Astrocyte (in vitro differentiated cells and primary cell): ENCODE results near the gene SAMD4A. TPM values are rescaled to one million over a fixed set of nuclear protein-coding genes. Genes with fewer than 3 reads are reported as not detected.

Experiments used
- DNase-seq: peaks from one replicate; pipeline ENCODE4 v3.0.0-alpha.2; 2010; ENCODE audit warnings: low read depth
- FAIRE-seq: peaks from 2 replicates; lab custom pipeline; 2011; peaks lifted over from hg19 to GRCh38; lab: Jason Lieb, UNC
- H2AFZ ChIP-seq: 2 replicates; pipeline ENCODE4 v1.6.0; 2012; ENCODE audit warnings: low read depth, low read length, inconsistent platforms
- H3K27ac ChIP-seq: 2 replicates; pipeline ENCODE4 v1.5.1; 2011; ENCODE audit warnings: low read depth, low read length, inconsistent platforms
- H3K27me3 ChIP-seq: 2 replicates; pipeline ENCODE4 v1.6.0; 2011; ENCODE audit warnings: low read length, inconsistent platforms; ENCODE audit not compliant: insufficient read depth
- H3K36me3 ChIP-seq: 2 replicates; pipeline ENCODE4 v1.5.1; 2011; ENCODE audit warnings: low read length, inconsistent platforms; ENCODE audit not compliant: insufficient read depth
- H3K4me1 ChIP-seq: 2 replicates; pipeline ENCODE4 v1.5.1; 2011; ENCODE audit warnings: low read length, inconsistent platforms; ENCODE audit not compliant: insufficient read depth
- H3K4me2 ChIP-seq: 2 replicates; pipeline ENCODE4 v1.6.0; 2012; ENCODE audit warnings: low read length, inconsistent platforms
- H3K4me3 ChIP-seq: 2 replicates; pipeline ENCODE4 v1.5.1; 2011; ENCODE audit warnings: low read depth, mild to moderate bottlenecking, low read length, inconsistent platforms; ENCODE audit not compliant: insufficient read depth
- H3K79me2 ChIP-seq: 2 replicates; pipeline ENCODE4 v1.6.0; 2012; ENCODE audit warnings: mild to moderate bottlenecking, low read length, inconsistent platforms; ENCODE audit not compliant: insufficient read depth
- H3K9ac ChIP-seq: 2 replicates; pipeline ENCODE4 v1.6.0; 2012; ENCODE audit warnings: mild to moderate bottlenecking, low read length, inconsistent platforms
- H3K9me3 ChIP-seq: 2 replicates; pipeline ENCODE4 v1.5.1; 2012; ENCODE audit warnings: low read depth, mild to moderate bottlenecking, low read length, inconsistent platforms; ENCODE audit not compliant: insufficient read depth
- H4K20me1 ChIP-seq: 2 replicates; pipeline ENCODE4 v1.6.0; 2012; ENCODE audit warnings: low read length, inconsistent platforms; ENCODE audit not compliant: insufficient read depth
- H3K27ac Mint-ChIP-seq: one replicate; pipeline ENCODE4 v1.8.0; 2021; ENCODE audit warnings: mild to moderate bottlenecking, mixed read lengths; ENCODE audit not compliant: unreplicated experiment
- H3K27me3 Mint-ChIP-seq: one replicate; pipeline ENCODE4 v1.8.0; 2021; ENCODE audit warnings: low read depth, mixed read lengths; ENCODE audit not compliant: unreplicated experiment
- H3K36me3 Mint-ChIP-seq: one replicate; pipeline ENCODE4 v1.8.0; 2021; ENCODE audit warnings: low read depth, mixed read lengths; ENCODE audit not compliant: unreplicated experiment
- H3K4me1 Mint-ChIP-seq: one replicate; pipeline ENCODE4 v1.8.0; 2021; ENCODE audit warnings: low read depth, mixed read lengths; ENCODE audit not compliant: unreplicated experiment
- H3K4me3 Mint-ChIP-seq: one replicate; pipeline ENCODE4 v1.8.0; 2021; ENCODE audit warnings: mild to moderate bottlenecking, moderate library complexity, mixed read lengths; ENCODE audit not compliant: unreplicated experiment
- H3K9me3 Mint-ChIP-seq: one replicate; pipeline ENCODE4 v1.8.0; 2021; ENCODE audit warnings: mild to moderate bottlenecking, mixed read lengths; ENCODE audit not compliant: unreplicated experiment
- EZH2 ChIP-seq: IDR thresholded peaks from 2 replicates; pipeline ENCODE4 v1.6.1; 2012; ENCODE audit warnings: mild to moderate bottlenecking, low read length, inconsistent platforms; ENCODE audit not compliant: insufficient read depth
- total RNA-seq: library from RNA; stranded (reverse); gene quantifications from 2 replicates; pipeline ENCODE4 v1.2.1, GENCODE V29; 2021
- TF ChIP-seq, protein P1 (sequence below): IDR thresholded peaks from 2 replicates; pipeline ENCODE4 v1.5.1; 2011; ENCODE audit warnings: low read depth, mild to moderate bottlenecking, inconsistent platforms, low read length, moderate library complexity; ENCODE audit not compliant: insufficient read depth

SAMD4A gene
- total RNA-seq, 1 donor from 2014 or later: 68.2 TPM

GRCh38 chr14:54743382-54743781, 176.5 kb downstream of the SAMD4A start:
- DNase-seq: no peak
- no peak overlapping the region for H3K4me3 ChIP-seq
- peaks cover 33% of the 10 kb centered on the region for H3K36me3 Mint-ChIP-seq
- H3K9ac ChIP-seq: no peak overlapping the region
- H2AFZ ChIP-seq: no peak overlapping the region
- H3K4me1 Mint-ChIP-seq: peaks cover 20% of the 10 kb centered on the region
- peaks cover 49% of the 10 kb centered on the region for H4K20me1 ChIP-seq
- no peak overlapping the region for H3K4me2 ChIP-seq
- no peaks in the 10 kb centered on the region for H3K4me1 ChIP-seq
- TF ChIP-seq, protein P1, sequence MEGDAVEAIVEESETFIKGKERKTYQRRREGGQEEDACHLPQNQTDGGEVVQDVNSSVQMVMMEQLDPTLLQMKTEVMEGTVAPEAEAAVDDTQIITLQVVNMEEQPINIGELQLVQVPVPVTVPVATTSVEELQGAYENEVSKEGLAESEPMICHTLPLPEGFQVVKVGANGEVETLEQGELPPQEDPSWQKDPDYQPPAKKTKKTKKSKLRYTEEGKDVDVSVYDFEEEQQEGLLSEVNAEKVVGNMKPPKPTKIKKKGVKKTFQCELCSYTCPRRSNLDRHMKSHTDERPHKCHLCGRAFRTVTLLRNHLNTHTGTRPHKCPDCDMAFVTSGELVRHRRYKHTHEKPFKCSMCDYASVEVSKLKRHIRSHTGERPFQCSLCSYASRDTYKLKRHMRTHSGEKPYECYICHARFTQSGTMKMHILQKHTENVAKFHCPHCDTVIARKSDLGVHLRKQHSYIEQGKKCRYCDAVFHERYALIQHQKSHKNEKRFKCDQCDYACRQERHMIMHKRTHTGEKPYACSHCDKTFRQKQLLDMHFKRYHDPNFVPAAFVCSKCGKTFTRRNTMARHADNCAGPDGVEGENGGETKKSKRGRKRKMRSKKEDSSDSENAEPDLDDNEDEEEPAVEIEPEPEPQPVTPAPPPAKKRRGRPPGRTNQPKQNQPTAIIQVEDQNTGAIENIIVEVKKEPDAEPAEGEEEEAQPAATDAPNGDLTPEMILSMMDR: no peak
- TF ChIP-seq EZH2: no peak
- no peak for FAIRE-seq
- no peaks in the 10 kb centered on the region for H3K27me3 ChIP-seq
- H3K27ac ChIP-seq: no peak overlapping the region
- H3K27ac Mint-ChIP-seq: no peak overlapping the region
- no peaks in the 10 kb centered on the region for H3K36me3 ChIP-seq
- H3K9me3 ChIP-seq: no peaks in the 10 kb centered on the region
- H3K79me2 ChIP-seq: peaks cover 13% of the 10 kb centered on the region
- no peak overlapping the region for H3K4me3 Mint-ChIP-seq
- no peaks in the 10 kb centered on the region for H3K27me3 Mint-ChIP-seq
- no peaks in the 10 kb centered on the region for H3K9me3 Mint-ChIP-seq

DNA sequence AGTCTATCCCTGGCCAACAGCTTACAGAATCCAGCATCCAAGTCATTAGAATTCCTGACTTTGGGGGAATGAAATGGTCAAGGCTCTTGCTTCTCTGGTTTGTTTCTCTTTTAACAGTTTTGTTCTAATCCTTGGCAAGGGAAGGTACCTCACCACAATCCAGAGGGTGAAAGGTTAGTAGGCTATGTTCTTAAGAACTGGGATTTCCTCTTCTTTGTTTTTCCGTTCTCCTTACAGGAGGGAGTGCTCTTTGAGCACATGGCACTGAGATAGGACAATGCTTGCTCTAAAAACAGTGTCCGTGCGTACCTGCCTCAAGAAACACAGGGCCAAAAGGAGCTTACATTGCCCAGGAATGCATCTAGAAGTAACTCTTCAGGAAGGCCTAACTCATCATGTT, 179.1 kb downstream of the SAMD4A start:
- H3K4me3 ChIP-seq: no peak overlapping the region
- H3K27me3 ChIP-seq: no peaks in the 10 kb centered on the region
- H3K9me3 ChIP-seq: no peaks in the 10 kb centered on the region
- TF ChIP-seq, protein P1: no peak
- TF ChIP-seq EZH2: no peak
- FAIRE-seq (no peak), DNase-seq (no peak)
- Mint-ChIP-seq H3K36me3 (peaks cover 33% of the 10 kb centered on the region), H3K4me1 (peaks cover 9% of the 10 kb centered on the region), H3K4me3 (no peak overlapping the region), H3K27me3 (no peaks in the 10 kb centered on the region), H3K9me3 (no peaks in the 10 kb centered on the region), H3K27ac (no peak overlapping the region)
- no peak overlapping the region for H3K9ac ChIP-seq
- H2AFZ ChIP-seq: no peak overlapping the region
- H3K79me2 ChIP-seq: peaks cover 4% of the 10 kb centered on the region
- H4K20me1 ChIP-seq: peaks cover 38% of the 10 kb centered on the region
- no peaks in the 10 kb centered on the region for H3K4me1 ChIP-seq
- H3K27ac ChIP-seq: no peak overlapping the region
- no peak overlapping the region for H3K4me2 ChIP-seq
- no peaks in the 10 kb centered on the region for H3K36me3 ChIP-seq

GRCh38 chr14:54747616-54748015, 180.7 kb downstream of the SAMD4A start:
- Histone ChIP-seq H3K9me3 (no peaks in the 10 kb centered on the region), H3K4me3 (no peak overlapping the region), H2AFZ (no peak overlapping the region), H3K9ac (no peak overlapping the region), H3K4me2 (no peak overlapping the region), H3K4me1 (no peaks in the 10 kb centered on the region), H3K27me3 (no peaks in the 10 kb centered on the region), H4K20me1 (peaks cover 22% of the 10 kb centered on the region), H3K79me2 (no peaks in the 10 kb centered on the region), H3K27ac (no peak overlapping the region), H3K36me3 (peaks cover 9% of the 10 kb centered on the region)
- TF ChIP-seq, protein P1: no peak
- TF ChIP-seq EZH2: no peak
- FAIRE-seq (no peak), DNase-seq (no peak)
- Mint-ChIP-seq H3K4me3 (no peak overlapping the region), H3K4me1 (peaks cover 9% of the 10 kb centered on the region), H3K36me3 (peaks cover 42% of the 10 kb centered on the region), H3K27ac (no peak overlapping the region), H3K9me3 (no peaks in the 10 kb centered on the region), H3K27me3 (no peaks in the 10 kb centered on the region)
